Activated T-helper 2 cell treated with anti-CD3 and anti-CD28 coated beads, Interferon-gamma antibody, Interleukin-2, Interleukin-4, amounts not matched to agents 10 μg/mL and 5 μg/mL and 100 μg/mL, durations not matched to agents 14 hours and 24 hours and 36 hours (primary cell): Measurements from ENCODE around the gene AFP. TPM values are rescaled to one million over a fixed set of nuclear protein-coding genes. Genes with fewer than 3 reads are reported as not detected.

Source experiments
- DNase-seq: peaks from one replicate; pipeline ENCODE4 v3.0.0; 2021; ENCODE audit warnings: low spot score
- H3K27ac Mint-ChIP-seq: one replicate; pipeline ENCODE4 v1.8.0; 2021; ENCODE audit warnings: mixed read lengths
- H3K27me3 Mint-ChIP-seq: one replicate; pipeline ENCODE4 v1.8.0; 2021; ENCODE audit warnings: low read depth, mixed read lengths
- H3K36me3 Mint-ChIP-seq: one replicate; pipeline ENCODE4 v1.8.0; 2021; ENCODE audit warnings: low read depth, mixed read lengths
- H3K4me1 Mint-ChIP-seq: one replicate; pipeline ENCODE4 v1.8.0; 2021; ENCODE audit warnings: low read depth, mixed read lengths
- H3K4me3 Mint-ChIP-seq: one replicate; pipeline ENCODE4 v1.8.0; 2021; ENCODE audit warnings: low read depth, mild to moderate bottlenecking, moderate library complexity, mixed read lengths
- H3K9me3 Mint-ChIP-seq: one replicate; pipeline ENCODE4 v1.8.0; 2021; ENCODE audit warnings: mixed read lengths
- intact Hi-C: fragments of 100-400 bp; cut with micrococcal nuclease; formaldehyde crosslinking; loops from one replicate; pipeline ENCODE4 v1.15.1; 2023
- total RNA-seq: library from RNA; stranded (reverse); gene quantifications from 2 replicates; pipeline ENCODE4 v1.2.3, GENCODE V29; 2022

Gene AFP
- total RNA-seq, 1 donor from 2014 or later = not detected

DNA sequence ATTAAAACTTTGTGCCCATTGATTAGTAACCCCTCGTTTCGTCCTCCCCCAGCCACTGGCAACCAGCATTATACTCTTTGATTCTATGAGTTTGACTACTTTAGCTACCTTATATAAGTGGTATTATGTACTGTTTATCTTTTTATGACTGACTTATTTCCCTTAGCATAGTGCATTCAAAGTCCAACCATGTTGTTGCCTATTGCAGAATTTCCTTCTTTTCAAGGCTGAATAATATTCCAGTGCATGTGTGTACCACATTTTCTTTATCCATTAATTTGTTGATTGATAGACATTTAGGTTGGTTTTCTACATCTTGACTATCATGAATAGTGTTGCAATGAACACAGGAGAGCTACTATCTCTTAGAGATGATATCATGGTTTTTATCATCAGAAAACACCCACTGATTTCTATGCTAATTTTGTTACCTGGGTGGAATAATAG is 28.8 kb upstream of the AFP start:
- Mint-ChIP-seq H3K27me3 (no peaks in the 10 kb centered on the region), H3K9me3 (no peaks in the 10 kb centered on the region), H3K4me1 (no peaks in the 10 kb centered on the region), H3K4me3 (no peak overlapping the region), H3K36me3 (no peaks in the 10 kb centered on the region), H3K27ac (no peak overlapping the region)
- DNase-seq = no peak
- intact Hi-C loops = no loop called here

DNA sequence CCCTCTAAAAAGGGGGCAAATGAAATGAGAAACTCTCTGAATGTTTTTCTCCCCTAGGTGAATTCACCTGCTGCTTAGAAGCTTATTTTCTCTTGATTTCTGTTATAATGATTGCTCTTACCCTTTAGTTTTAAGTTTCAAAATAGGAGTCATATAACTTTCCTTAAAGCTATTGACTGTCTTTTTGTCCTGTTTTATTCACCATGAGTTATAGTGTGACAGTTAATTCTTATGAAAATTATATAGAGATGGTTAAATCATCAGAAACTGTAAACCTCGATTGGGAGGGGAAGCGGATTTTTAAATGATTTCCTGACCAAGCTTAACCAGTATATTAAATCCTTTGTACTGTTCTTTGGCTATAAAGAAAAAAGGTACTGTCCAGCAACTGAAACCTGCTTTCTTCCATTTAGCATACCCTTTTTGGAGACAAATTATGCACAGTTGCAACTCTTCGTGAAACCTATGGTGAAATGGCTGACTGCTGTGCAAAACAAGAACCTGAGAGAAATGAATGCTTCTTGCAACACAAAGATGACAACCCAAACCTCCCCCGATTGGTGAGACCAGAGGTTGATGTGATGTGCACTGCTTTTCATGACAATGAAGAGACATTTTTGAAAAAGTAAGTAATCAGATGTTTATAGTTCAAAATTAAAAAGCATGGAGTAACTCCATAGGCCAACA is 27.7 kb upstream of the AFP start:
- H3K36me3 Mint-ChIP-seq = no peaks in the 10 kb centered on the region
- H3K4me3 Mint-ChIP-seq = no peak overlapping the region
- no peaks in the 10 kb centered on the region for H3K4me1 Mint-ChIP-seq
- no peaks in the 10 kb centered on the region for H3K9me3 Mint-ChIP-seq
- no peak for DNase-seq
- intact Hi-C loops = no loop called here
- H3K27me3 Mint-ChIP-seq = no peaks in the 10 kb centered on the region
- no peak overlapping the region for H3K27ac Mint-ChIP-seq

GRCh38 chr4:73409012-73409862 is 26.8 kb upstream of the AFP start:
- intact Hi-C loops = no loop called here
- Mint-ChIP-seq H3K4me1 (no peaks in the 10 kb centered on the region), H3K36me3 (no peaks in the 10 kb centered on the region), H3K4me3 (no peak overlapping the region), H3K27me3 (no peaks in the 10 kb centered on the region), H3K27ac (no peak overlapping the region), H3K9me3 (no peaks in the 10 kb centered on the region)
- no peak for DNase-seq

GRCh38 chr4:73409978-73410548 is 26.0 kb upstream of the AFP start:
- Mint-ChIP-seq H3K4me1 (no peaks in the 10 kb centered on the region), H3K27me3 (no peaks in the 10 kb centered on the region), H3K4me3 (no peak overlapping the region), H3K36me3 (no peaks in the 10 kb centered on the region), H3K9me3 (no peaks in the 10 kb centered on the region), H3K27ac (no peak overlapping the region)
- intact Hi-C loops = no loop called here
- DNase-seq = no peak

DNA sequence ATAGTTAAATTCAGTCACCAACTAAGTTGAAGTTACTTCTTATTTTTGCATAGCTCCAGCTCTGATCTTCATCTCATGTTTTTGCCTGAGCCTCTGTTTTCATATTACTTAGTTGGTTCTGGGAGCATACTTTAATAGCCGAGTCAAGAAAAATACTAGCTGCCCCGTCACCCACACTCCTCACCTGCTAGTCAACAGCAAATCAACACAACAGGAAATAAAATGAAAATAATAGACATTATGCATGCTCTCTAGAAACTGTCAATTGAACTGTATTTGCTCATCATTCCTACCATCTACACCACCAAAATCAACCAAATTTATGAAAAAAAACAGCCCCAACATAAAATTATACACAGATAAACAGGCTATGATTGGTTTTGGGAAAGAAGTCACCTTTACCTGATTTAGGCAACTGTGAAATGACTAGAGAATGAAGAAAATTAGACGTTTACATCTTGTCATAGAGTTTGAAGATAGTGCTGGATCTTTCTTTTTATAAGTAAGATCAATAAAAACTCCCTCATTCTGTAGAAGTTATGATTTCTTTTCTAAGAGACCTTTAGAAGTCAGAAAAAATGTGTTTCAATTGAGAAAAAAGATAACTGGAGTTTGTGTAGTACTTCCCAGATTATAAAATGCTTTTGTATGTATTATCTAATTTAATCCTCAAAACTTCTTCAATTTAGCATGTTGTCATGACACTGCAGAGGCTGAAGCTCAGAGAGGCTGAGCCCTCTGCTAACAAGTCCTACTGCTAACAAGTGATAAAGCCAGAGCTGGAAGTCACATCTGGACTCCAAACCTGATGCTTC is 24.9 kb upstream of the AFP start:
- Mint-ChIP-seq H3K27ac (no peak overlapping the region), H3K27me3 (no peaks in the 10 kb centered on the region), H3K4me1 (no peaks in the 10 kb centered on the region), H3K4me3 (no peak overlapping the region), H3K36me3 (no peaks in the 10 kb centered on the region), H3K9me3 (no peaks in the 10 kb centered on the region)
- no peak for DNase-seq
- intact Hi-C loops = no loop called here

- H3K27me3 Mint-ChIP-seq = no peaks in the 10 kb centered on the region
- DNase-seq = no peak
- H3K36me3 Mint-ChIP-seq = no peaks in the 10 kb centered on the region
- no peaks in the 10 kb centered on the region for H3K4me1 Mint-ChIP-seq
- no peak overlapping the region for H3K27ac Mint-ChIP-seq
- intact Hi-C loops = no loop called here
- no peaks in the 10 kb centered on the region for H3K9me3 Mint-ChIP-seq
- no peak overlapping the region for H3K4me3 Mint-ChIP-seq
These were observed 24.1 kb upstream of the AFP start for GRCh38 chr4:73411731-73412414.

- Mint-ChIP-seq H3K36me3 (no peaks in the 10 kb centered on the region), H3K4me1 (no peaks in the 10 kb centered on the region), H3K4me3 (no peak overlapping the region), H3K27ac (no peak overlapping the region), H3K9me3 (no peaks in the 10 kb centered on the region), H3K27me3 (no peaks in the 10 kb centered on the region)
- intact Hi-C loops = no loop called here
- no peak for DNase-seq
These were observed 22.7 kb upstream of the AFP start for GRCh38 chr4:73413294-73413755.

DNA sequence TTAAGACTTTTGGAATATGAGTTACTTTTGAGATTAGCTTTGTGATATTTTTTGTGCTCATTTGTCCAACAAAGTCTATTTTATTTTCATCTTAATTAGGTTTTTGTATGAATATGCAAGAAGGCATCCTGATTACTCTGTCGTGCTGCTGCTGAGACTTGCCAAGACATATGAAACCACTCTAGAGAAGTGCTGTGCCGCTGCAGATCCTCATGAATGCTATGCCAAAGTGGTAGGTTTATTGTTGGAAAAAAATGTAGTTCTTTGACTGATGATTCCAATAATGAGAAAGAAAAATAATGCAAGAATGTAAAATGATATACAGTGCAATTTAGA is 21.1 kb upstream of the AFP start:
- no peaks in the 10 kb centered on the region for H3K4me1 Mint-ChIP-seq
- H3K27me3 Mint-ChIP-seq = no peaks in the 10 kb centered on the region
- intact Hi-C loops = no loop called here
- H3K9me3 Mint-ChIP-seq = no peaks in the 10 kb centered on the region
- DNase-seq = no peak
- H3K4me3 Mint-ChIP-seq = no peak overlapping the region
- no peak overlapping the region for H3K27ac Mint-ChIP-seq
- no peaks in the 10 kb centered on the region for H3K36me3 Mint-ChIP-seq

DNA sequence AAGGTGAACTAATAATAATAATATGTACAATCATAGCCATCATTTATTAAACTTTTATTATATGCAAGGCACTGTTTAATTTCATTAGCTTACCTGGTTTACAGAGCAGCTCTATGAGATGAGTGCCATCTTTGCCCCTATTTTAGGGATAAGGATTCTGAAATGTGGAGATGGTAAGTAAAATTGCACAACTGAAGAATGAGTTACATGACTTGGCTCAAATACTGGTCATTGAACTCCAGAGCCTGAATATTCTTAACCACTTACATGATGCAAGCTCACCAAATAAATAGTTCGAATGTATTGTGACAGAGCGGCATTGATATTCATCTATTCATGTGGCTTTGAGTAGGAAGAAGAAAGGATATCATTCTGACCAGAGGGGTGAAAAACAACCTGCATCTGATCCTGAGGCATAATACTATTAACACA is 20.2 kb upstream of the AFP start:
- Mint-ChIP-seq H3K4me3 (no peak overlapping the region), H3K36me3 (no peaks in the 10 kb centered on the region), H3K27ac (no peak overlapping the region), H3K9me3 (no peaks in the 10 kb centered on the region), H3K4me1 (no peaks in the 10 kb centered on the region), H3K27me3 (no peaks in the 10 kb centered on the region)
- intact Hi-C loops = no loop called here
- no peak for DNase-seq

DNA sequence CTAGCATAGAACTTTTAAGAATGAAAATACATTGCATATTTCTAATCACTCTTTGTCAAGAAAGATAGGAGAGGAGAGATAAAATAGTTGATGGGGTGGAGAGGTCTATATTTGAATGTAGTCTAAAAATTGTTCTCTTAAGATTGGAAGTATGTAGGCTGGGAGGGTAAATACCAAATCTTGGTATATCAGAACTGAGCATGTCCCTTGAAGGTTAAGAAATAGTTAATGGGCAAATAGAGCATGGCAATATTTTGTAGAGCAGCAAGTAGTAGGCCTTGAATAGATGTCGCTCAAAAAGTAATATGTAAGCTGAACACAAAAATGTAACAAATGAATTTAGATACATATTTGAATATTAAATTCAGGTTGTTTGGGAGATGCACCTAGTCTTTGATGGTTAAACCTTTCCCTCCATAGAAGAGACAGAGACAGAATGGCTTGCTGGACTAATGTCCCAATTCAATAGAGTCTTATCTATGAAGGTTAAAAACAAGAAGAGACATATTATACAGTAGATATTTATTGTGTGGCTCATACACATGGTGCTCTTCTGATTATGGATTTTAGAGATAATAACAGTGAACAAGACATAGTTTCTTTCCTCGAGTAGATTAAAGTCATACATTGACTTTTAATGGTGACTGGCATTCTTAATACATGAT is 19.5 kb upstream of the AFP start:
- H3K4me1 Mint-ChIP-seq = no peaks in the 10 kb centered on the region
- H3K27ac Mint-ChIP-seq = no peak overlapping the region
- DNase-seq = no peak
- no peaks in the 10 kb centered on the region for H3K9me3 Mint-ChIP-seq
- intact Hi-C loops = no loop called here
- no peaks in the 10 kb centered on the region for H3K36me3 Mint-ChIP-seq
- H3K27me3 Mint-ChIP-seq = no peaks in the 10 kb centered on the region
- no peak overlapping the region for H3K4me3 Mint-ChIP-seq

DNA sequence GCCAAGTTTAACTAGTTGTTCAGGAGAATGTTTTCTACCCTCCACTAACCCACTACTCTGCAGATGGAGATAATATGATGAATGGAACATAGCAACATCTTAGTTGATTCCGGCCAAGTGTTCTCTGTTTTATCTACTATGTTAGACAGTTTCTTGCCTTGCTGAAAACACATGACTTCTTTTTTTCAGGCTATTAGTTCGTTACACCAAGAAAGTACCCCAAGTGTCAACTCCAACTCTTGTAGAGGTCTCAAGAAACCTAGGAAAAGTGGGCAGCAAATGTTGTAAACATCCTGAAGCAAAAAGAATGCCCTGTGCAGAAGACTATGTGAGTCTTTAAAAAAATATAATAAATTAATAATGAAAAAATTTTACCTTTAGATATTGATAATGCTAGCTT is 18.7 kb upstream of the AFP start:
- no peak for DNase-seq
- Mint-ChIP-seq H3K27me3 (no peaks in the 10 kb centered on the region), H3K9me3 (no peaks in the 10 kb centered on the region), H3K36me3 (no peaks in the 10 kb centered on the region), H3K4me3 (no peak overlapping the region), H3K27ac (no peak overlapping the region), H3K4me1 (no peaks in the 10 kb centered on the region)
- intact Hi-C loops = no loop called here

- Mint-ChIP-seq H3K27ac (no peak overlapping the region), H3K4me1 (no peaks in the 10 kb centered on the region), H3K4me3 (no peak overlapping the region), H3K27me3 (no peaks in the 10 kb centered on the region), H3K9me3 (no peaks in the 10 kb centered on the region), H3K36me3 (no peaks in the 10 kb centered on the region)
- intact Hi-C loops = no loop called here
- no peak for DNase-seq
These were observed 18.0 kb upstream of the AFP start for GRCh38 chr4:73417973-73418372.
